Ascending aorta (tissue), 2 donors: Measurements from ENCODE around the gene CLPTM1L. TPM values are rescaled to one million over a fixed set of nuclear protein-coding genes. Genes with fewer than 3 reads are reported as not detected.
"Not testable (repeated sequence)": the region's sequence is repeated elsewhere in the genome, so short reads cannot be mapped to it uniquely, and the experiment has no call there.

Experiments used
- DNase-seq, 2 donors: peaks; one replicate each; pipeline ENCODE4 v3.0.0-alpha.2; 2019; ENCODE audit warnings: low spot score in 2 of 2
- H3K27ac ChIP-seq, 2 donors: fragments of 200-600 bp; sonication (generic); one replicate each; pipeline ENCODE4 v1.5.1; 2016 to 2017; ENCODE audit warnings: mild to moderate bottlenecking in 1 of 2
- H3K27me3 ChIP-seq: fragments of 200-600 bp; sonication (generic); one replicate; pipeline ENCODE4 v1.5.1; 2017
- H3K36me3 ChIP-seq, 2 donors: fragments of 200-600 bp; sonication (generic); one replicate each; pipeline ENCODE4 v1.5.1; 2016
- H3K4me1 ChIP-seq, 2 donors: fragments of 200-600 bp; sonication (generic); one replicate each; pipeline ENCODE4 v1.5.1; 2016 to 2017; ENCODE audit warnings: mild to moderate bottlenecking in 1 of 2
- H3K4me3 ChIP-seq, 2 donors: fragments of 200-600 bp; sonication (generic); one replicate each; pipeline ENCODE4 v1.5.1; 2016 to 2017; ENCODE audit warnings: mild to moderate bottlenecking in 1 of 2
- H3K9me3 ChIP-seq, 2 donors: fragments of 200-600 bp; sonication (generic); one replicate each; pipeline ENCODE4 v1.5.1; 2016
- intact Hi-C: fragments of 100-400 bp; cut with DNase I; formaldehyde crosslinking; loops from one replicate; pipeline ENCODE4 v1.15.1; 2023
- total RNA-seq: library from RNA; depleted of rRNA; stranded (reverse); fragments of >200 nt; gene quantifications from one replicate; pipeline ENCODE4 v1.1.0, GENCODE V29; 2016
- TF ChIP-seq, protein P1 (sequence below), 3 experiments: fragments of 200-600 bp in 2 of 3; fragments of 450-650 bp in 1 of 3; sonication (generic) in 2 of 3; IDR thresholded peaks; one replicate each; pipeline ENCODE4 v1.5.1; 2016 to 2019; ENCODE audit warnings: antibody characterized with exemption in 3 of 3, mild to moderate bottlenecking in 1 of 3, moderate library complexity in 1 of 3

Gene CLPTM1L
- total RNA-seq, 1 donor from 2014 or later, result 23.6 TPM

- H3K36me3 ChIP-seq, result peaks cover 82 to 90% of the 10 kb centered on the region in 2 donors
- intact Hi-C loops, result no loop called here
- no peaks in the 10 kb centered on the region for H3K27me3 ChIP-seq
- H3K27ac ChIP-seq, result no peak overlapping the region
- H3K4me1 ChIP-seq, result no peaks in the 10 kb centered on the region
- TF ChIP-seq, protein P1, sequence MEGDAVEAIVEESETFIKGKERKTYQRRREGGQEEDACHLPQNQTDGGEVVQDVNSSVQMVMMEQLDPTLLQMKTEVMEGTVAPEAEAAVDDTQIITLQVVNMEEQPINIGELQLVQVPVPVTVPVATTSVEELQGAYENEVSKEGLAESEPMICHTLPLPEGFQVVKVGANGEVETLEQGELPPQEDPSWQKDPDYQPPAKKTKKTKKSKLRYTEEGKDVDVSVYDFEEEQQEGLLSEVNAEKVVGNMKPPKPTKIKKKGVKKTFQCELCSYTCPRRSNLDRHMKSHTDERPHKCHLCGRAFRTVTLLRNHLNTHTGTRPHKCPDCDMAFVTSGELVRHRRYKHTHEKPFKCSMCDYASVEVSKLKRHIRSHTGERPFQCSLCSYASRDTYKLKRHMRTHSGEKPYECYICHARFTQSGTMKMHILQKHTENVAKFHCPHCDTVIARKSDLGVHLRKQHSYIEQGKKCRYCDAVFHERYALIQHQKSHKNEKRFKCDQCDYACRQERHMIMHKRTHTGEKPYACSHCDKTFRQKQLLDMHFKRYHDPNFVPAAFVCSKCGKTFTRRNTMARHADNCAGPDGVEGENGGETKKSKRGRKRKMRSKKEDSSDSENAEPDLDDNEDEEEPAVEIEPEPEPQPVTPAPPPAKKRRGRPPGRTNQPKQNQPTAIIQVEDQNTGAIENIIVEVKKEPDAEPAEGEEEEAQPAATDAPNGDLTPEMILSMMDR (IDR thresholded peaks at IDR 0.05), result no peak
- DNase-seq, result no peak
- H3K4me3 ChIP-seq, result no peak overlapping the region
- no peaks in the 10 kb centered on the region for H3K9me3 ChIP-seq
Observed at GRCh38 chr5:1334831-1335539, 9.9 kb downstream of the CLPTM1L start.

GRCh38 chr5:1333986-1334385, 10.9 kb downstream of the CLPTM1L start:
- TF ChIP-seq, protein P1 (IDR thresholded peaks at IDR 0.05), result no peak
- Histone ChIP-seq H3K36me3 (peaks cover 78 to 90% of the 10 kb centered on the region in 2 donors), H3K4me1 (no peaks in the 10 kb centered on the region), H3K27me3 (no peaks in the 10 kb centered on the region), H3K4me3 (no peak overlapping the region), H3K9me3 (no peaks in the 10 kb centered on the region), H3K27ac (no peak overlapping the region)
- intact Hi-C loops, result no loop called here
- no peak for DNase-seq

GRCh38 chr5:1333286-1333685, 11.6 kb downstream of the CLPTM1L start:
- H3K27ac ChIP-seq, H3K4me1 ChIP-seq, H3K27me3 ChIP-seq, intact Hi-C loops, DNase-seq, H3K9me3 ChIP-seq, H3K4me3 ChIP-seq: not testable (repeated sequence)
- peaks cover 71 to 87% of the 10 kb centered on the region in 2 donors for H3K36me3 ChIP-seq

DNA sequence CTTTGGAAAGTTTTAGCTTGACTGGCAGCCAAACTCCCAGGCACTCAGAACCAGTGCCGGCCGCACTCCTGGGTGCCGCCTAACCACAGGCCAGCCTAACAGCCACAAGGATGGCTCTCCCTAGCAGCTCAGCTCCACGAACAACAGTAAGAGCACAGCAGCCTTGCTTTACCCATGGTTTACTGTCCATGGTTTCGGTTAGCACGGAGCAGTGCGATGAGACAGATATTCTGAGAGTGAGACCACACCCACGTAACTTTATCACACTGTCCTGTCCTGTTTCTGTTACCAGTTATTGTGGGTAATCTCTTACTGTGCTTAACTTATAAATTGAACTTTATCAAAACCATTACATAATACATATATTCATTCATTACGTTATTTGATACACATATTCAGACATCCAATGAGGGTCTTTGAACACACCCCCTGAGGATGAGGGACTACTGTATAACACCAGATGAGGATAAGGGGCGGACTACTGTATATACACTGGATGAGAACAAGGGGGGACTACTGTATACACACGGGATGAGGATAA, 12.4 kb downstream of the CLPTM1L start:
- Histone ChIP-seq H3K27me3 (no peaks in the 10 kb centered on the region), H3K36me3 (peaks cover 65 to 80% of the 10 kb centered on the region in 2 donors), H3K4me1 (no peaks in the 10 kb centered on the region), H3K9me3 (no peaks in the 10 kb centered on the region), H3K27ac (no peak overlapping the region), H3K4me3 (no peak overlapping the region)
- TF ChIP-seq, protein P1 (IDR thresholded peaks at IDR 0.05), result no peak
- intact Hi-C loops, result no loop called here
- no peak for DNase-seq

DNA sequence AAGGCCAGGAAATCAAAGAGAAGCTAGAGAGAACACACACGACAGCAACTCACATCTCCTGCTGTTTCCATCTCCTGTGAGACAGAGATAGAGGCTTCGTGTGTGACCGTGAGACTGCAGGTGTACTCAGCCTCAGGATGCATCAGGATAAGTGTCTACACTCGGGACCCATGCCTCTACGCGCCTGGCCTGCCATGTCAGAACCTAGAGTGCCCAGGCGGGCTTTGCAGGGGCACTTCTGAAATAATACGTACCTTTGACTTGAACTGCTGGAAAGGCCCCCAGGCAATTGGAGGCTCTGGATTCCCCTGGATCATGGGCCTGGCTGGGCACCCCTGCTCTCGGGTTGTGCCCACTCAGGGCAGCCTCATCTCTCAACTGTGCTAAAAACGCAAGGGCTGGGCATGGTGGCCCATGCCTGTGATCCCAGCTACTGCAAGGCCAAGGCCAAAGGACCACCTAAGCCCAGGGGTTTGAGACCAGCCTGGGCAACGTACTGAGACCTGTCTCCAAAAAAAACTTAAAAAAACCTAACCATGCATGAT, 13.0 kb downstream of the CLPTM1L start:
- intact Hi-C loops, result no loop called here
- no peaks in the 10 kb centered on the region for H3K27me3 ChIP-seq
- no peak overlapping the region for H3K4me3 ChIP-seq
- no peaks in the 10 kb centered on the region for H3K9me3 ChIP-seq
- TF ChIP-seq, protein P1 (IDR thresholded peaks at IDR 0.05), result no peak
- H3K27ac ChIP-seq, result no peak overlapping the region
- H3K36me3 ChIP-seq, result peaks cover 59 to 74% of the 10 kb centered on the region in 2 donors
- H3K4me1 ChIP-seq, result no peaks in the 10 kb centered on the region
- no peak for DNase-seq
